Pancreas (tissue), 10 donors: ENCODE measurements around the gene LRP1B. TPM values are rescaled to one million over a fixed set of nuclear protein-coding genes. Genes with fewer than 3 reads are reported as not detected.

ENCODE experiments used
- ATAC-seq, 4 donors: fragments of 200-7000 bp; cut with Tn5 transposase; one replicate each; pipeline versions ENCODE4 v1.8.0 to v1.9.1; 2020; ENCODE audit warnings: mild to moderate bottlenecking in 4 of 4, moderate library complexity in 4 of 4
- DNase-seq, 6 donors: peaks; one replicate each; pipeline ENCODE4 v3.0.0-alpha.2; 2020
- FAIRE-seq: peaks from 2 replicates; lab custom pipeline; 2012; peaks lifted over from hg19 to GRCh38; lab: Jason Lieb, UNC
- H3K27ac ChIP-seq, 4 donors: fragments of 200-600 bp; sonication (generic); 1 replicate in 3 of 4; 2 replicates in 1 of 4; pipeline versions ENCODE4 v1.5.0 to v1.8.0; 2020
- H3K27me3 ChIP-seq, 4 donors: fragments of 200-600 bp; one replicate each; pipeline ENCODE4 v1.8.0; 2021
- H3K36me3 ChIP-seq, 3 donors: fragments of 200-600 bp; sonication (generic) in 1 of 3; one replicate each; pipeline versions ENCODE4 v1.5.0 to v1.8.0; 2020 to 2021
- H3K4me1 ChIP-seq, 3 donors: fragments of 200-600 bp; one replicate each; pipeline ENCODE4 v1.8.0; 2021
- H3K4me3 ChIP-seq, 4 donors: fragments of 200-600 bp; sonication (generic) in 2 of 4; one replicate each; pipeline versions ENCODE4 v1.5.0 to v1.8.0; 2020 to 2021
- H3K9me3 ChIP-seq, 4 donors: fragments of 200-600 bp; one replicate each; pipeline ENCODE4 v1.8.0; 2021
- CTCF ChIP-seq, 4 donors: fragments of 200-600 bp; sonication (generic) in 3 of 4; IDR thresholded peaks; one replicate each; pipeline versions ENCODE4 v1.5.0 to v1.8.0; 2021; ENCODE audit warnings: antibody characterized with exemption in 4 of 4
- WGBS, 2 donors: extraction: QIAGEN DNeasy Blood & Tissue Kit; methylation state at CpG; one replicate each; pipeline ENCODE4 v1.1.7; 2013; 5-methylcytosine and 5-hydroxymethylcytosine counted together
- intact Hi-C, 3 donors: fragments of 100-400 bp; cut with DNase I; formaldehyde crosslinking; loops; one replicate each; pipeline versions ENCODE4 v1.11.1 to v1.14.2; 2022
- polyA plus RNA-seq, 2 donors: library from polyadenylated mRNA; stranded (reverse); fragments of 200-250 nt; gene quantifications; one replicate each; pipeline ENCODE4 v1.2.3, GENCODE V29; 2013
- total RNA-seq, 6 donors: library from RNA; stranded (reverse); fragmentation: NEBNext Ultra II Directional in 4 of 6; extraction: Animal tissue kit (Norgen Biotek cat#: 25700) in 4 of 6; gene quantifications; one replicate each; pipeline versions ENCODE4 v1.2.1 to v1.2.4, GENCODE V29; 2021 to 2023
- donor health status: healthy with polysubstance abuse.
- donor health status: DM: no; HTN: no; CAD: no; lungs with moderate emphysema.
- donor health status: DM: no; HTN: no; CAD: no.
- donor health status: control.
- donor health status: control.
- donor health status: Bipolar disorder and iron deficiency.
- donor health status: DM: yes; HTN: yes; CAD: no.
- donor health status: DM: no; HTN: no; CAD: no.
- donor health status: DM: no; HTN: no; CAD: no.
- donor health status: DM: yes; HTN: yes; CAD: no.

Gene LRP1B
- total and polyA plus RNA-seq, 8 donors, result 0.06 to 0.55 (median 0.25) TPM

GRCh38 chr2:141508806-141509595 is 621.8 kb downstream of the LRP1B start:
- H3K36me3 ChIP-seq, result no peaks in the 10 kb centered on the region
- 46 to 50% methylated on average over 5 of the region's 5 CpGs for WGBS, 2 donors
- no peaks in the 10 kb centered on the region for H3K27me3 ChIP-seq
- no peak for FAIRE-seq
- no peak for ATAC-seq
- H3K4me3 ChIP-seq, result no peak overlapping the region
- H3K9me3 ChIP-seq, result no peaks in the 10 kb centered on the region
- no peaks in the 10 kb centered on the region for H3K4me1 ChIP-seq
- no peak for DNase-seq
- intact Hi-C loops, result no loop called here
- H3K27ac ChIP-seq, result no peak overlapping the region
- no peak for TF ChIP-seq CTCF (IDR thresholded peaks at IDR 0.05)

GRCh38 chr2:141508086-141508752 is 622.6 kb downstream of the LRP1B start:
- intact Hi-C loops, result no loop called here
- H3K9me3 ChIP-seq, result no peaks in the 10 kb centered on the region
- no peak overlapping the region for H3K4me3 ChIP-seq
- no peaks in the 10 kb centered on the region for H3K4me1 ChIP-seq
- no peak for TF ChIP-seq CTCF (IDR thresholded peaks at IDR 0.05)
- no peaks in the 10 kb centered on the region for H3K36me3 ChIP-seq
- ATAC-seq, result no peak
- H3K27me3 ChIP-seq, result no peaks in the 10 kb centered on the region
- no peak for DNase-seq
- H3K27ac ChIP-seq, result no peak overlapping the region
- no peak for FAIRE-seq

GRCh38 chr2:141506135-141506534 is 624.7 kb downstream of the LRP1B start:
- no peak for DNase-seq
- intact Hi-C loops, result no loop called here
- FAIRE-seq, result no peak
- TF ChIP-seq CTCF (IDR thresholded peaks at IDR 0.05), result no peak
- H3K9me3 ChIP-seq, result no peaks in the 10 kb centered on the region
- 37 to 45% methylated on average over 2 of the region's 2 CpGs for WGBS, 2 donors
- H3K4me3 ChIP-seq, result no peak overlapping the region
- no peaks in the 10 kb centered on the region for H3K27me3 ChIP-seq
- ATAC-seq, result no peak
- H3K27ac ChIP-seq, result no peak overlapping the region
- H3K36me3 ChIP-seq, result no peaks in the 10 kb centered on the region
- no peaks in the 10 kb centered on the region for H3K4me1 ChIP-seq

GRCh38 chr2:141501752-141502151 is 629.1 kb downstream of the LRP1B start:
- Histone ChIP-seq H3K27me3 (no peaks in the 10 kb centered on the region), H3K9me3 (no peaks in the 10 kb centered on the region), H3K4me1 (no peaks in the 10 kb centered on the region), H3K4me3 (no peak overlapping the region), H3K27ac (no peak overlapping the region), H3K36me3 (no peaks in the 10 kb centered on the region)
- no peak for TF ChIP-seq CTCF (IDR thresholded peaks at IDR 0.05)
- no peak for FAIRE-seq
- no peak for DNase-seq
- intact Hi-C loops, result no loop called here
- ATAC-seq, result no peak
- WGBS, 2 donors, result 68 to 81% methylated on average over 1 of the region's 1 CpG

GRCh38 chr2:141499123-141499522 is 631.7 kb downstream of the LRP1B start:
- H3K4me3 ChIP-seq, result no peak overlapping the region
- no peaks in the 10 kb centered on the region for H3K9me3 ChIP-seq
- DNase-seq, result no peak
- no peak overlapping the region for H3K27ac ChIP-seq
- intact Hi-C loops, result no loop called here
- TF ChIP-seq CTCF (IDR thresholded peaks at IDR 0.05), result no peak
- WGBS, 2 donors, result 82 to 88% methylated on average over 6 of the region's 6 CpGs
- H3K27me3 ChIP-seq, result no peaks in the 10 kb centered on the region
- no peak for FAIRE-seq
- H3K4me1 ChIP-seq, result no peaks in the 10 kb centered on the region
- no peaks in the 10 kb centered on the region for H3K36me3 ChIP-seq
- no peak for ATAC-seq
